ACC112 (cell line): Measurements from ENCODE around the gene CRIP1.

ENCODE experiments used
- H2AFZ ChIP-seq: fragments of 200-600 bp; sonication (generic); one replicate; pipeline ENCODE4 v1.6.0; 2017; ENCODE audit warnings: antibody characterized with exemption, low read length; ENCODE audit not compliant: unreplicated experiment
- H3K27ac ChIP-seq: fragments of 200-600 bp; sonication (generic); 2 replicates; pipeline ENCODE4 v1.5.1; 2014; ENCODE audit warnings: low read depth, mild to moderate bottlenecking, antibody characterized with exemption, low read length, moderate library complexity
- H3K27me3 ChIP-seq: fragments of 200-600 bp; sonication (generic); 2 replicates; pipeline ENCODE4 v1.6.1; 2014; ENCODE audit warnings: mild to moderate bottlenecking, antibody characterized with exemption, low read length, moderate library complexity, mixed read lengths; ENCODE audit not compliant: insufficient read depth
- H3K36me3 ChIP-seq: fragments of 200-600 bp; sonication (generic); 2 replicates; pipeline ENCODE4 v1.6.1; 2016; ENCODE audit warnings: mild to moderate bottlenecking, antibody characterized with exemption, low read length, moderate library complexity, mixed read lengths; ENCODE audit not compliant: insufficient read depth
- H3K4me1 ChIP-seq: fragments of 200-600 bp; sonication (generic); one replicate; pipeline ENCODE4 v1.6.1; 2016; ENCODE audit warnings: low read length, mixed read lengths; ENCODE audit not compliant: insufficient read depth, unreplicated experiment, control insufficient read depth
- H3K4me3 ChIP-seq: fragments of 200-600 bp; sonication (generic); 2 replicates; pipeline ENCODE4 v1.5.1; 2014; ENCODE audit warnings: mild to moderate bottlenecking, low read depth, low read length
- H3K79me2 ChIP-seq: fragments of 200-600 bp; sonication (generic); one replicate; pipeline ENCODE4 v1.6.0; 2016; ENCODE audit warnings: low read length; ENCODE audit not compliant: control insufficient read depth, unreplicated experiment, insufficient read depth

Gene CRIP1

DNA sequence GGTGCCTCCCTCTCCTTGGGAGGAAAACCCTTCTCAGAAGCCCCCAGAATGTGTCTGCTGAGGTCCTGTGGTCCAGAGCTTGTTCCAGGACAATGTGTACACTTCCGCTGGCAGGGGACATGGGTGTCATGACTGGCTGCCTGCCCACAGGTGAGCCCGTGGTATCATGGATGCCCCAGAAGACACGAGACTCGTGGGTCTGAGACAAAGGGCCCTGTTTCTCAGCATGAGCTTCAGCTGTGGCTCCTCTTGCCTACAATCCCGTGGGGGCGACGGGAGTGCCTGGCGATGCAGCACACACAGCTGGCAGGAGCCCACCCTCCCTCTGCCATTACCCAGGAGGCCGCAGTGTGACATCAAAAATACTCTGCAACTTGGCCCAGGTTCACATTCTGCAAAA lies 46.7 kb downstream of the CRIP1 start:
- H3K79me2 ChIP-seq: no peaks in the 10 kb centered on the region
- H3K4me1 ChIP-seq: peaks cover 4% of the 10 kb centered on the region
- no peaks in the 10 kb centered on the region for H3K36me3 ChIP-seq
- no peaks in the 10 kb centered on the region for H3K27me3 ChIP-seq
- H2AFZ ChIP-seq: no peak overlapping the region
- no peak overlapping the region for H3K27ac ChIP-seq
- no peak overlapping the region for H3K4me3 ChIP-seq

DNA sequence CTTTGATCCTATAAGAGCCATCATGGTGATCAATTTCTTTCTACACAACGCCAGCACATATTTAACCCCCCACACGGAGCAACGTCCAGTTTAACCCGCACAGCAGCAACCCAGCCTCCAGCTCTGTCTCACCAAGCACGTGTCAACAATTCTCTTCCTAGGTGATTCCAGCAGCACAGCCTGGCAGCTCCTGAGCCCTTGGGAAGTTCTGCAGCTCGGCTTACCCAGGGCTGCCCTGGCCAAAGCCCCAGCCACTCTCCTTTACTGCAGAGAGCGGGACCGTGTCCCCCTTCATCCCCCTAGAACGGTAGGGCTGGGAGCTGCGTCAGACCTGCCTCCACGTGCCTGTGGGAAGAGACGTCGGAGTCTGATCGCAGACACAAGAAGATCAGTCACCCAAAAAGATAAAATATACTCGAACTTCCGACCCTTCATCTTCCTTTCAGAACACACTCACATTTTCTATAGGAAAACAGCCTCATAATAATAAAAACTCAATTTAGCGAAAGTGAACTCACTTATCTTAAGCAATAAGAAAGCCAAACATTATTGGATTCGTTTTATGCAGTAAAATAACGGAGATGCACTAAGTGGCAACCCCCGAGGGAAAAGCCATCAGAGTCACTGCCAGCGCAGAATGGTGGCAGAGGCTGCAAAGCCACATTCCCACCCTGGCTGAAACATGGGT lies 47.3 kb downstream of the CRIP1 start:
- Histone ChIP-seq H2AFZ (no peak overlapping the region), H3K36me3 (no peaks in the 10 kb centered on the region), H3K27ac (no peak overlapping the region), H3K4me1 (peaks cover under 1% of the 10 kb centered on the region), H3K4me3 (no peak overlapping the region), H3K27me3 (no peaks in the 10 kb centered on the region), H3K79me2 (no peaks in the 10 kb centered on the region)

DNA sequence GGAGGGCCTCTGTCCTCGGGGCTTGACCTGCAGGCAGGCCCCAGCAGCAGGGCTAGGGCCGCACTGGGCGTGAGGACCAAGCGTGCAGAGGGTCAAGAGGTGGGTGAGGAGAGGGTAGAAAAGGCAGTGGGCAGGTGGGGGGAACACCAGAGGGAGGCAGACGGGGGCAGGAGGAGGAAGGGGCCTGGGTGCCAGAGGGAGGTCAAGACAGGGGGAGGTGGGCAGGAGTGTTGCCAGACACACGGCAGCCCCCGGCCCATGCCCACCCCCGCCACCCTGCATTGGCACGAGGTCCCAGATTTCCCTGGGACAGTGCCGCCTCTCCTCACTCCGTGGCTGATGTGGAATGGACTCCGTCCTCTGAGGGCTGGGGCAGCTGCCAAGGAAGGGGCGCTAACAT lies 47.9 kb downstream of the CRIP1 start:
- H2AFZ ChIP-seq: no peak overlapping the region
- no peaks in the 10 kb centered on the region for H3K27me3 ChIP-seq
- no peak overlapping the region for H3K27ac ChIP-seq
- H3K4me3 ChIP-seq: no peak overlapping the region
- no peaks in the 10 kb centered on the region for H3K36me3 ChIP-seq
- no peaks in the 10 kb centered on the region for H3K4me1 ChIP-seq
- H3K79me2 ChIP-seq: no peaks in the 10 kb centered on the region

DNA sequence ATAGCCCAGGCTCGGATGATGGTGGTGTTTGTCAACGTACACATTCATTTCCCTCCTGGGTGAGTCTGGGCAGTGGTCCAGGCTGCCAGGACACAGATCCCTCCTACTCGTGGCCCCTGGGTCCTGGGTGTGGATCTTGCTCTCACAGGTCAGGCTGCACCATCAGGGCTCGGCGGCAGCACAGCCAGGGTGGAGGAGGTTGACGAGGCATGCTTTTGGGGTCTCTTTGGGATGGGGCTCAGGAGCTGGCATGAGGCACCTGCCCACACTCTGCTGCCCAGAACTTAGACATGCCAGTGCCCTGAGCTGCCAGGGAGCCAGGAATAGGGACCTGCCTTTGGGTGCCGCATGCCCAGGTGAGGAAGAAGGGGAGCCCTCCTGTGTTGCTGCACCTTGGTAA lies 49.4 kb downstream of the CRIP1 start:
- Histone ChIP-seq H3K27me3 (no peaks in the 10 kb centered on the region), H3K27ac (no peak overlapping the region), H3K4me1 (no peaks in the 10 kb centered on the region), H2AFZ (no peak overlapping the region), H3K79me2 (no peaks in the 10 kb centered on the region), H3K36me3 (no peaks in the 10 kb centered on the region), H3K4me3 (no peak overlapping the region)

DNA sequence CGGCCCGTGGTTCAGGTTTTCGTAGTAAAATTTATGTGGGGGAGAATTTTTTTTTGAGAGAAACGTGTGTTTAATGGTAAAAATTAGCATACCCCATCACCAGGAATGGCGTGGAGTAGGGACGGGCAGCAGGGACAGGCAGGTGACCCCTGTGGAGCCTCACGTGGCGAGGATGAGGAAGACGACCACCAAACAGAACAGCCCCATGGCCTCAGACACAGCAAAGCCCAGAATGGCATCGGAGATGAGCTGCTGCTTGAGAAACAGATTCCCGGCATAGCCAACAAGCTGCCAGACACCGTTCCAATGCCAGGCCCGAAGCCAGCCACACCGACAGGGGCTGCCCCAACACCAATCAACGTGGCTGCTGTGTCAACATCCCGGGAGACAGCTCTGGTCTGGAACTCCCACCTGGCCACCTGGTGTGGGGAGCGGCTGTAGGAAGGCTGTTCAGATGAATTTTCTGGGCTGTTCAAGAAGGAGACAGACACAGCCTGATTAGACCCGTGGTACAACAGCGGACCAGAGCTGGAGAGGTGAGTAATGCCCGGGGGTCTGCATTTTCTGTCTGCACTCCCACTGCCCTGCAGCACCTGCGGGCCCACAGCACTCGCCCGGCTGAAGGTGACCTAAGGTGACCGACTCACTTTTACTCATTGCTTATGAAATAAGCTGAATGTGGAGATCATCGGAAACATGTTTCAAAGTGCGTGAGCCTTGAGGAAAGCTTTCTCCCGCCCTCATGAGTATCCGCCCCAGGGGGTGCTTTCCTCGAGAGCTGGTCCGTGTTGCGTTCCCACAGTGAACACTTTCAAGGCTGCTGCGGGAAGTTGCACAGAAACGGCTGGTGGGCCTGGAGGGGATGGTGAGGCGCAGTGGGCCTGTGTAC lies 50.2 kb downstream of the CRIP1 start:
- H2AFZ ChIP-seq: no peak overlapping the region
- H3K79me2 ChIP-seq: no peaks in the 10 kb centered on the region
- no peaks in the 10 kb centered on the region for H3K27me3 ChIP-seq
- no peaks in the 10 kb centered on the region for H3K36me3 ChIP-seq
- no peak overlapping the region for H3K4me3 ChIP-seq
- H3K27ac ChIP-seq: no peak overlapping the region
- H3K4me1 ChIP-seq: no peaks in the 10 kb centered on the region

DNA sequence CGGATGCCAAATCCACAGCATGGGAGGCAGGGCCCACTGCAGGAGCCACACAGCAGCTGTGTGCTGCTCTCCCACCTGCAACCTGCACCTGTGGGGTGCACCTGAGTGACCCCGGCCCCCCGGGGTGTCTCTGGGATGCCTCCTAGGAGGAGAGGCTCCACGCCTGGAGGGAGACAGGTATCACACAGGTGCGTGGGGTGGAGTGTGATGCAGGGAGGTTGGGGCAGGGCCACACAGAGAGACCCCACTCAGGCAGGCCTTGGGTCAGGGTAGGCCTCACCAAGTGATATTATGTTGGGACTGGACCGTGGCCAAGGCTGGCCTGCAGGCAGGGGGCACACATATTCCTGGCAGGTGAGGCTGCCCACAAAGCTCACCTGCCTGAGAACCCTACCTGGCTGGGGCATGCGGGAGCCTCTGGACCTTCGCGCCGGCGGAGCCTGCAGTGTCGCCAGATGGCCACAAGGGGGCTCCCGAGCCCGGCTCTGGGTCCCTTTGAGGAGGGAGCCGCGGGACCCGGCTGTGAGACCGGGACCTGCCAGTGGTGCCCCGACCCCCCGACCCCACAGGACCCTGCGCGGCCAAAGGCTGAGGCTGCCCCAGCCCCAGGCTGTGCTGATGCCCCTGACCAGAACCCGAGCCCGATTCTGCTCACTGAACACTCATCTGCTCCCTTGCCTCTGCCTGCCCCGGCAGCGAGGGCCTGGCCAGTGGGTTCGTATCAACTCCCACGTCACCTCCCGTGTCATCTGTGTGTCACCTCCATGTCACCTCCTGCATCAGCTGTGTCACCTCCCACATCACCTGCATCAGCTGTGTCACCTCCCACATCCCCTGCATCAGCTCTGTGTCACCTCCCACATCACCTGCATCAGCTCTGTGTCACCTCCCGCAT lies 51.1 kb downstream of the CRIP1 start:
- H3K27ac ChIP-seq: no peak overlapping the region
- H3K4me1 ChIP-seq: no peaks in the 10 kb centered on the region
- H3K4me3 ChIP-seq: no peak overlapping the region
- no peak overlapping the region for H2AFZ ChIP-seq
- H3K27me3 ChIP-seq: no peaks in the 10 kb centered on the region
- H3K79me2 ChIP-seq: no peaks in the 10 kb centered on the region
- H3K36me3 ChIP-seq: no peaks in the 10 kb centered on the region
